Neural cell (in vitro differentiated cells): Measurements from ENCODE around the gene ITPRIP. TPM values are rescaled to one million over a fixed set of nuclear protein-coding genes. Genes with fewer than 3 reads are reported as not detected.

Experiments used
- H2AFZ ChIP-seq: fragments of 200-600, 300-800 bp; sonication (generic), shearing (Covaris generic); 2 replicates; pipeline ENCODE4 v1.6.0; 2014; ENCODE audit warnings: low read depth, mild to moderate bottlenecking, antibody characterized with exemption, low read length, moderate library complexity
- H3F3A ChIP-seq: fragments of 200-600 bp; shearing (Covaris generic); 2 replicates; pipeline ENCODE4 v1.6.1; 2016; ENCODE audit warnings: mild to moderate bottlenecking, moderate library complexity, mixed read lengths, antibody characterized with exemption, low read length; ENCODE audit not compliant: insufficient read depth, poor library complexity, severe bottlenecking
- H3K27ac ChIP-seq: fragments of 200-600, 300-800 bp; sonication (generic), shearing (Covaris generic); 2 replicates; pipeline ENCODE4 v1.5.1; 2014; ENCODE audit warnings: mild to moderate bottlenecking, low read length, moderate library complexity
- H3K27me3 ChIP-seq: fragments of 300-800, 200-600 bp; sonication (generic), shearing (Covaris generic); 2 replicates; pipeline ENCODE4 v1.6.0; 2014; ENCODE audit warnings: mild to moderate bottlenecking, low read depth, low read length, moderate library complexity; ENCODE audit not compliant: insufficient read depth
- H3K36me3 ChIP-seq: fragments of 300-800, 200-600 bp; sonication (generic), shearing (Covaris generic); 2 replicates; pipeline ENCODE4 v1.5.1; 2014; ENCODE audit warnings: mild to moderate bottlenecking, antibody characterized with exemption, low read length, moderate library complexity; ENCODE audit not compliant: insufficient read depth
- H3K4me2 ChIP-seq: fragments of 300-800, 200-600 bp; sonication (generic), shearing (Covaris generic); 2 replicates; pipeline ENCODE4 v1.6.0; 2014; ENCODE audit warnings: mild to moderate bottlenecking, low read length
- H3K4me3 ChIP-seq: fragments of 300-800, 200-600 bp; sonication (generic), shearing (Covaris generic); 2 replicates; pipeline ENCODE4 v1.5.1; 2014; ENCODE audit warnings: mild to moderate bottlenecking, low read length, moderate library complexity
- H3K79me2 ChIP-seq: fragments of 200-600 bp; shearing (Covaris generic); replicated peaks from 2 replicates; pipeline ENCODE4 v1.6.0; 2014; ENCODE audit warnings: mild to moderate bottlenecking, low read length, moderate library complexity; ENCODE audit not compliant: insufficient read depth
- H3K9ac ChIP-seq: fragments of 300-800, 200-600 bp; sonication (generic), shearing (Covaris generic); 2 replicates; pipeline ENCODE4 v1.6.1; 2016; ENCODE audit warnings: mild to moderate bottlenecking, low read length, mixed read lengths
- H3K9me2 ChIP-seq: fragments of 200-600 bp; shearing (Covaris generic); 2 replicates; pipeline ENCODE4 v1.6.1; 2016; ENCODE audit warnings: mild to moderate bottlenecking, low read length, mixed read lengths; ENCODE audit not compliant: insufficient read depth
- H3K9me3 ChIP-seq: fragments of 200-600, 300-800 bp; sonication (generic), shearing (Covaris generic); 2 replicates; pipeline ENCODE4 v1.6.1; 2016; ENCODE audit warnings: mild to moderate bottlenecking, mixed run types, low read length, moderate library complexity, mixed read lengths
- H4K20me1 ChIP-seq: fragments of 200-600 bp; shearing (Covaris generic); 2 replicates; pipeline ENCODE4 v1.6.1; 2016; ENCODE audit warnings: mild to moderate bottlenecking, mixed run types; ENCODE audit not compliant: insufficient read depth
- EP300 ChIP-seq: fragments of 450-650 bp; conservative IDR thresholded peaks from 2 replicates; pipeline ENCODE4 v1.6.1; 2014; ENCODE audit warnings: antibody characterized with exemption, mild to moderate bottlenecking, moderate library complexity; ENCODE audit not compliant: poor library complexity, severe bottlenecking
- EZH2 ChIP-seq: fragments of 200-600, 300-800 bp; shearing (Covaris generic), sonication (generic); IDR thresholded peaks from 2 replicates; pipeline ENCODE4 v1.6.1; 2014; ENCODE audit warnings: antibody characterized with exemption, low read length, borderline replicate concordance, mild to moderate bottlenecking; ENCODE audit not compliant: insufficient read depth, poor library complexity, severe bottlenecking
- MXI1 ChIP-seq: fragments of 450-650 bp; conservative IDR thresholded peaks from 2 replicates; pipeline ENCODE4 v1.6.1; 2014; ENCODE audit warnings: antibody characterized with exemption, mild to moderate bottlenecking; ENCODE audit not compliant: poor library complexity, severe bottlenecking
- POLR2AphosphoS5 ChIP-seq: IDR thresholded peaks from 2 replicates; pipeline ENCODE4 v1.6.1; 2012
- RAD21 ChIP-seq: fragments of 450-650 bp; conservative IDR thresholded peaks from 2 replicates; pipeline ENCODE4 v1.6.1; 2014; ENCODE audit warnings: antibody characterized with exemption, mild to moderate bottlenecking, moderate library complexity
- SMC3 ChIP-seq: fragments of 450-650 bp; conservative IDR thresholded peaks from 2 replicates; pipeline ENCODE4 v1.6.1; 2014; ENCODE audit warnings: antibody characterized with exemption, mild to moderate bottlenecking, moderate library complexity; ENCODE audit not compliant: poor library complexity
- TAF1 ChIP-seq: IDR thresholded peaks from 2 replicates; pipeline ENCODE4 v1.6.1; 2012; ENCODE audit warnings: low read depth
- polyA plus RNA-seq: library from polyadenylated mRNA; depleted of rRNA; stranded (reverse); fragments of >200 nt; gene quantifications from 2 replicates; pipeline ENCODE4 v1.2.3, GENCODE V29; 2014
- TF ChIP-seq, protein P1 (sequence below): fragments of 450-650 bp; IDR thresholded peaks from 2 replicates; pipeline ENCODE4 v1.5.1; 2014; ENCODE audit warnings: antibody characterized with exemption, mild to moderate bottlenecking, moderate library complexity; ENCODE audit not compliant: poor library complexity, severe bottlenecking
- TF ChIP-seq, protein P2 (sequence below): IDR thresholded peaks from 2 replicates; pipeline ENCODE4 v1.6.1; 2012; ENCODE audit warnings: borderline replicate concordance

Gene ITPRIP
- polyA plus RNA-seq, 1 donor from 2014 or later = 1.5 TPM

DNA sequence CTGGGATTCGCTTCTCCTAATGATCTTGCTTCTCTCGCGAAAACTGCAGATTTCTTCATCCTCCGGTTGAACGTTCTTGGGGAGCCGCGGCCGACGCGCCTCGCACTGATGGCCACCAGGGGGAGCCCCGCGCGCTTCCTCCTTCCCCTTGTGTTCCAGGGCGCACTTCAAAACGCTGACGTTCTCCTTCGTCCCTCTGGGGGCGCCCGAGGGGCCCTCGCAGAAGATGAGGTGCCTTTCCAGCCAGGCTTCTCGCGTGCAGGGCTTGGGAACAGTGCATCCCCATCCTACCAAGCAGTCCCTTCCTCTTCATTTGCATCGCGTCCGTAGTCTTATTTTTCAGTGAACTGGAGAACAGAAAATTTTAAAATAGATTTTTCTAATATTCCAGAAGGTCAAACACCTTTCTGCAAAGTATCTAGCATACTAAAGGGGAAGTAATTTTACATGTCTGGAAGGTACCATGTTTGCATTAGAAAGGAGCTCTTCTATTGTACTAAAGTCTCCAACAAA, 46.8 kb downstream of the ITPRIP start:
- H2AFZ ChIP-seq = no peak overlapping the region
- TF ChIP-seq TAF1 = no peak
- peak; percentile 99 for TF ChIP-seq SMC3
- TF ChIP-seq MXI1 = peak; percentile 28
- TF ChIP-seq EP300 = no peak
- TF ChIP-seq, protein P1, sequence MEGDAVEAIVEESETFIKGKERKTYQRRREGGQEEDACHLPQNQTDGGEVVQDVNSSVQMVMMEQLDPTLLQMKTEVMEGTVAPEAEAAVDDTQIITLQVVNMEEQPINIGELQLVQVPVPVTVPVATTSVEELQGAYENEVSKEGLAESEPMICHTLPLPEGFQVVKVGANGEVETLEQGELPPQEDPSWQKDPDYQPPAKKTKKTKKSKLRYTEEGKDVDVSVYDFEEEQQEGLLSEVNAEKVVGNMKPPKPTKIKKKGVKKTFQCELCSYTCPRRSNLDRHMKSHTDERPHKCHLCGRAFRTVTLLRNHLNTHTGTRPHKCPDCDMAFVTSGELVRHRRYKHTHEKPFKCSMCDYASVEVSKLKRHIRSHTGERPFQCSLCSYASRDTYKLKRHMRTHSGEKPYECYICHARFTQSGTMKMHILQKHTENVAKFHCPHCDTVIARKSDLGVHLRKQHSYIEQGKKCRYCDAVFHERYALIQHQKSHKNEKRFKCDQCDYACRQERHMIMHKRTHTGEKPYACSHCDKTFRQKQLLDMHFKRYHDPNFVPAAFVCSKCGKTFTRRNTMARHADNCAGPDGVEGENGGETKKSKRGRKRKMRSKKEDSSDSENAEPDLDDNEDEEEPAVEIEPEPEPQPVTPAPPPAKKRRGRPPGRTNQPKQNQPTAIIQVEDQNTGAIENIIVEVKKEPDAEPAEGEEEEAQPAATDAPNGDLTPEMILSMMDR = peak; percentile 100
- peak; percentile 94 for TF ChIP-seq RAD21
- no peaks in the 10 kb centered on the region for H4K20me1 ChIP-seq
- no peak overlapping the region for H3K4me3 ChIP-seq
- H3K27me3 ChIP-seq = no peaks in the 10 kb centered on the region
- no peaks in the 10 kb centered on the region for H3K79me2 ChIP-seq
- H3K27ac ChIP-seq = no peak overlapping the region
- no peak overlapping the region for H3K9ac ChIP-seq
- peak overlapping the region; percentile 39 for H3K4me2 ChIP-seq
- no peaks in the 10 kb centered on the region for H3K36me3 ChIP-seq
- H3F3A ChIP-seq = no peaks in the 10 kb centered on the region
- H3K9me2 ChIP-seq = no peaks in the 10 kb centered on the region
- H3K9me3 ChIP-seq = peaks cover 2% of the 10 kb centered on the region

DNA sequence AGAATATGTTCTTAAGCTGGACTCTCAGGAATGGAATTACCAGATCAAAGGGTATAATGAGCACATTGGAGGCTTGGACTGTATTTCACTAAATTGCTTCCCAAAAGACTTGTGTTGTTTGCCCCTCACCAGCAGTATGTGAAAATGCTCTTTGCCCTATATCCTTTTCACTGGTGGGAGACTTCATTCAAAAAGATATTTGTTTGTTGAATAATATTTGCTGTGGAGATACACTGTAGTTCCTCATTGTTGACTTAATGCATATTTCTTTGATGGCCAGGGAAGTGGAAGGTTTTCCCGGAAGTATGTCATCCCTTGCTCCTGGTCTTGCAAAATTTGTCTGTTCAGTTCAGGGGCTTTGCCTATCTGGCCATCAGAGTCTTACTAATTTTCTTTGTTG, 49.9 kb downstream of the ITPRIP start:
- Histone ChIP-seq H3F3A (no peaks in the 10 kb centered on the region), H3K79me2 (no peaks in the 10 kb centered on the region), H3K4me2 (no peak overlapping the region), H3K27ac (no peak overlapping the region), H3K36me3 (no peaks in the 10 kb centered on the region), H3K9me3 (no peaks in the 10 kb centered on the region), H3K9me2 (no peaks in the 10 kb centered on the region), H3K9ac (no peak overlapping the region), H4K20me1 (no peaks in the 10 kb centered on the region), H2AFZ (no peak overlapping the region), H3K4me3 (no peak overlapping the region), H3K27me3 (no peaks in the 10 kb centered on the region)
- TF ChIP-seq TAF1 = no peak
- no peak for TF ChIP-seq MXI1
- TF ChIP-seq, protein P2, sequence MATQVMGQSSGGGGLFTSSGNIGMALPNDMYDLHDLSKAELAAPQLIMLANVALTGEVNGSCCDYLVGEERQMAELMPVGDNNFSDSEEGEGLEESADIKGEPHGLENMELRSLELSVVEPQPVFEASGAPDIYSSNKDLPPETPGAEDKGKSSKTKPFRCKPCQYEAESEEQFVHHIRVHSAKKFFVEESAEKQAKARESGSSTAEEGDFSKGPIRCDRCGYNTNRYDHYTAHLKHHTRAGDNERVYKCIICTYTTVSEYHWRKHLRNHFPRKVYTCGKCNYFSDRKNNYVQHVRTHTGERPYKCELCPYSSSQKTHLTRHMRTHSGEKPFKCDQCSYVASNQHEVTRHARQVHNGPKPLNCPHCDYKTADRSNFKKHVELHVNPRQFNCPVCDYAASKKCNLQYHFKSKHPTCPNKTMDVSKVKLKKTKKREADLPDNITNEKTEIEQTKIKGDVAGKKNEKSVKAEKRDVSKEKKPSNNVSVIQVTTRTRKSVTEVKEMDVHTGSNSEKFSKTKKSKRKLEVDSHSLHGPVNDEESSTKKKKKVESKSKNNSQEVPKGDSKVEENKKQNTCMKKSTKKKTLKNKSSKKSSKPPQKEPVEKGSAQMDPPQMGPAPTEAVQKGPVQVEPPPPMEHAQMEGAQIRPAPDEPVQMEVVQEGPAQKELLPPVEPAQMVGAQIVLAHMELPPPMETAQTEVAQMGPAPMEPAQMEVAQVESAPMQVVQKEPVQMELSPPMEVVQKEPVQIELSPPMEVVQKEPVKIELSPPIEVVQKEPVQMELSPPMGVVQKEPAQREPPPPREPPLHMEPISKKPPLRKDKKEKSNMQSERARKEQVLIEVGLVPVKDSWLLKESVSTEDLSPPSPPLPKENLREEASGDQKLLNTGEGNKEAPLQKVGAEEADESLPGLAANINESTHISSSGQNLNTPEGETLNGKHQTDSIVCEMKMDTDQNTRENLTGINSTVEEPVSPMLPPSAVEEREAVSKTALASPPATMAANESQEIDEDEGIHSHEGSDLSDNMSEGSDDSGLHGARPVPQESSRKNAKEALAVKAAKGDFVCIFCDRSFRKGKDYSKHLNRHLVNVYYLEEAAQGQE = no peak
- TF ChIP-seq SMC3 = no peak
- TF ChIP-seq RAD21 = no peak
- no peak for TF ChIP-seq POLR2AphosphoS5
- TF ChIP-seq, protein P1 = no peak
- TF ChIP-seq EP300 = no peak
- no peak for TF ChIP-seq EZH2
